IPS-20b (cell line): ENCODE data around the gene CRADD.

ENCODE experiments used
- H3K27ac ChIP-seq: one replicate; pipeline ENCODE4 v1.5.1; 2013; ENCODE audit warnings: low read length
- H3K27me3 ChIP-seq: 2 replicates; pipeline ENCODE4 v1.6.1; 2013; ENCODE audit warnings: mild to moderate bottlenecking, low read length, inconsistent platforms; ENCODE audit not compliant: insufficient read depth
- H3K36me3 ChIP-seq: 2 replicates; pipeline ENCODE4 v1.6.1; 2013; ENCODE audit warnings: low read depth, mild to moderate bottlenecking, inconsistent platforms, low read length, moderate library complexity; ENCODE audit not compliant: insufficient read depth
- H3K4me1 ChIP-seq: 2 replicates; pipeline ENCODE4 v1.6.1; 2013; ENCODE audit warnings: mild to moderate bottlenecking, control low read depth, inconsistent platforms, low read length, moderate library complexity; ENCODE audit not compliant: insufficient read depth
- H3K4me3 ChIP-seq: 2 replicates; pipeline ENCODE4 v1.5.1; 2013; ENCODE audit warnings: mild to moderate bottlenecking, low read length, inconsistent platforms
- H3K9ac ChIP-seq: 2 replicates; pipeline ENCODE4 v1.6.1; 2013; ENCODE audit warnings: low read depth, mild to moderate bottlenecking, inconsistent platforms, low read length, moderate library complexity
- H3K9me3 ChIP-seq: 2 replicates; pipeline ENCODE4 v1.6.1; 2013; ENCODE audit warnings: mild to moderate bottlenecking, low read depth, low read length, inconsistent platforms; ENCODE audit not compliant: insufficient read depth

Gene CRADD

DNA sequence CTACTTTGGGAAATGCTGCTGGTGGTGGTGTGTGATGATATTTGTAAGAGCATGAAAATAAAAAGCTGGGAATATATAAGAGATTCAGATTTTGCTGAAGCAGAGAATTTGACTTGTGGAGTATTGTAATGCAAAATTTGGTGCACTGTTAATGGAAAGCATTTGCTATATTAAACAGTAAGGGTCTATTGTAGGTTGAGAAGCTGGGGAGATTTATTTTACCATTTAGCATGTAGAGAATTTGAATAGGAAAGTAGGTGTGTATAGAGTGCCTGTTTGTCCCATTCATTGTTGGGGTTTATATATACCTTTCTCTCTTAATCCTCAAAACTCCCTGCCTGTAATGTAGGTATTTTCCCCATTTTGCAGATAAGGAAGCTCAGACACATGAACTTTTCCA is 48.4 kb downstream of the CRADD start:
- Histone ChIP-seq H3K9me3 (no peaks in the 10 kb centered on the region), H3K9ac (no peak overlapping the region), H3K27ac (no peak overlapping the region), H3K27me3 (no peaks in the 10 kb centered on the region), H3K36me3 (no peaks in the 10 kb centered on the region), H3K4me3 (no peak overlapping the region), H3K4me1 (peaks cover 4% of the 10 kb centered on the region; the same call in 1 of the 2 replicates)

DNA sequence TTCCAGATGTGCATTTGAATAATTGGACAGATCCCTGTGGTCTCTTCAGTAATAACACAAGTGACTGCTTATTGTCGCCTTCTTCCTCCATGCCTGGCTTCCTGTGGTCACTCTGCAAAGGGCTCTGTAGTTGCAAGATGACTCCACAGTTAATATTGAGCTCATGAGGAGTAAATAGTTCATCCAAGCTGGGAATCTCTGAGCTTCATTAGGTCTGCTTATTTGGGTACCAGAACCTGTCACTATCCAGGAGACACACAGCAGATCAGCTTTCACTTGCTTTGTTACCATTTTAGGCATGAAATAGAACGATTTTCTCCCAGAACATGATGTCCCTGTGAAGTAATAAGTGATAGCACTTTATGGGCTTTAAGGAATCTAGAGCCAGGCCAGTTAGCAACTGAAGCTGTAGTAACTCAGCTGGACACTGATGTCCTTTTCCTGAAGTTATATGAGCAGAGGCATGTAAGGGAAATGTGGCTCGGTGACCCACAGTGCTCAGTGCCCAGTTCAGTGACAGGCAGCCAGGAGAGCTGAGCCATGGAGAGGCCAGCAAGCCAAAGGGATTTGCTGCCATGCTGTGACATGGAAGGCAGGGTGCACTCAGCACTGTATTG is 50.1 kb downstream of the CRADD start:
- Histone ChIP-seq H3K27me3 (no peaks in the 10 kb centered on the region), H3K9ac (no peak overlapping the region), H3K4me1 (peaks cover 4% of the 10 kb centered on the region; the same call in 1 of the 2 replicates), H3K4me3 (no peak overlapping the region), H3K36me3 (no peaks in the 10 kb centered on the region), H3K27ac (no peak overlapping the region), H3K9me3 (no peaks in the 10 kb centered on the region)

DNA sequence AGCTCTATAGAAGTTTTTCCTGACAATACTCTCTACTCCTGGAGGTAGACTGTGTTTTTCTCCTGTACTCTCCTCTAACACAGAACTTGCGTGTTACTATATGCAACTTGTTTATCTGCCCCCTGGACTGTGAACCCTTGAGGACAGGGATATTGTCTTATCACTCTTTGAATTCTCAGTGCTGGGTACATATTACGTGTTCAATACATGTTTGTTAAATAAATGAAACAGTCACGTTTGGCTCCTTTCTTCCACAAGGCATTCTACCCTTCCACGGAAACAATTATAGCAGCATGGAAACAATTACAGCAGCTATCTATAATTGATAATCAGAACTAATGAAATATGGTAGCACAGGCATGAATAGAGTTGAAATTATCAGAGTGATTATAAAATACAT is 50.7 kb downstream of the CRADD start:
- no peak overlapping the region for H3K27ac ChIP-seq

DNA sequence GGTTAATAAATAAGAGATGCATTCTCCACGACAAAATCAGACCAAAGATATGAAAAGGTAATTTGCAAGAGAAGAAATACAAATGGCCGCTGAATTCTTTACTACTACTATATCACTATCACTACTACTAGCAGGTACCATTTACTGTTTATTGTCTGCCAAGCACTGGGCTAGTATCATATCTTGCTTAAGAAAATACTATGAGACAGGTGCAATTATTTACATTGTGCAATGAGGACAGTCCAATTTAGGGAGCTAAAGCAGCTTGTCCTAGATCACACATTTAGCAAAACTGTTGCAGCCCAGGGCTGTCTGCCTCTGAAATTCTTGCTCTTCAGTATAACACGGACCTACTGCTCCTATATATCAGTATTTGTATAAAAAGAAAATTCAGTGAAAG is 52.8 kb downstream of the CRADD start:
- H3K27me3 ChIP-seq: no peaks in the 10 kb centered on the region
- H3K36me3 ChIP-seq: no peaks in the 10 kb centered on the region
- no peak overlapping the region for H3K9ac ChIP-seq
- H3K4me1 ChIP-seq: peaks cover 4% of the 10 kb centered on the region; the same call in 1 of the 2 replicates
- no peak overlapping the region for H3K4me3 ChIP-seq
- no peak overlapping the region for H3K27ac ChIP-seq
- no peaks in the 10 kb centered on the region for H3K9me3 ChIP-seq

More for the DNA sequence above, 50.7 kb downstream of the CRADD start:
- Histone ChIP-seq H3K9ac (no peak overlapping the region), H3K9me3 (no peaks in the 10 kb centered on the region), H3K4me1 (peaks cover 4% of the 10 kb centered on the region; the same call in 1 of the 2 replicates), H3K4me3 (no peak overlapping the region), H3K36me3 (no peaks in the 10 kb centered on the region), H3K27me3 (no peaks in the 10 kb centered on the region)

DNA sequence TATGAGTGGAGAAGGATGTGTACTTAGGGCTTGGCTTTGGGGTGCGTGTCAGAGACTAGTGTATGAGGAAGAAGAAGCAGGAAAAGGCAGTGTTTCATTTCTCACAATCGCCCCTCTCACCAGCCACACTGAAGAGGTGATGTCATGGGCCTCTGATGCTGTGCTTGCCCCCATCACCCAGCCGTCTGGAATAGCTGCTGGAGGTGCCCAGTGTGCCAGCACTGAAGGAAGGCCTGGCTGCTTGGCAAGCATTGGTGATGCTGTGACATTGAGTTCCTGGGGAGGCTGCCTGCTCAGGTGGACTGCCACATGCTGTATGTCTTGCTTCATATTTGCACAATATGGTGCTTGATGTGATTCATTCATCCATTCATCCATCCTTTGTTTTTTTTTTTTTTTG is 56.2 kb downstream of the CRADD start:
- Histone ChIP-seq H3K9ac (no peak overlapping the region), H3K4me3 (no peak overlapping the region), H3K27ac (no peak overlapping the region), H3K9me3 (no peaks in the 10 kb centered on the region), H3K27me3 (no peaks in the 10 kb centered on the region), H3K4me1 (peaks cover 5% of the 10 kb centered on the region; the same call in 1 of the 2 replicates), H3K36me3 (no peaks in the 10 kb centered on the region)

DNA sequence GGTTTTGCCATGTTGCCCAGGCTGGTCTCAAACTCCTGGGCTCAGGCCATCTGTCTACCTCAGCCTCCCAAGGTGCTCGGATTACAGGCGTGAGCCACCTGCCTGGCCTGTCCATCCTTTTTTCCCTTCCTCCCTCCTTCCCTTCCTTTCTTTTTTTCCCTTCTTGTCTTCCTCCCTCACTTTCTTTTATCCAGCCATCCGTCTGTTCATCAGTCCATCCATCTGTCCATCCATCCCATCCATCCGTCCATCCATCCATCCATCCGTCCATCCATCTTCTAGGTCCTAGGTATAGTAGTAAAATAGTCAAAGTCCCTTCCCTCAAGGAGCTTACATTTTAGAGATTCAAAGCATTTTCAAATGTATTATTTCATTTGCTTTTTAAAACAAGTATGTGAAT is 56.8 kb downstream of the CRADD start:
- no peaks in the 10 kb centered on the region for H3K27me3 ChIP-seq
- H3K9ac ChIP-seq: no peak overlapping the region
- peaks cover 5% of the 10 kb centered on the region; the same call in 1 of the 2 replicates for H3K4me1 ChIP-seq
- H3K9me3 ChIP-seq: no peaks in the 10 kb centered on the region
- no peak overlapping the region for H3K4me3 ChIP-seq
- no peak overlapping the region for H3K27ac ChIP-seq
- H3K36me3 ChIP-seq: no peaks in the 10 kb centered on the region

DNA sequence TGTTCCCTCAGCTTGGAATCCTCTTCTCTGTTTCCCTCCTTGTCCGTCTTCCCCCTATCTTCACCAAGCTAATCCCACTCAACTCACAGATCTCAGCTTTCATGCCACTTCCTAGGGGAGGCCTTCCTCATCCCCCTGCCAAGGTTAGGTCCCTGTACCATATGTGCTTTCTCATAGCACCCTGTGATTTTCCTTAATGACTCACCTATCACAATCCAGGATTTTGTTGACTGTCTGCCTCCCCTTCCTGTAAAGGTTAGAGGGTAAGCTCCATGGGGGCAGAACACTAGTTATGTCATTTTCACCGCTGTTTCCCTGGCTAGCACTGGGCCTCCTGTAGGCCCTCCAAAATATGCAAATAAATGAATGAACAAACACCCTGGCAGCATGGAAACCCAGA is 57.6 kb downstream of the CRADD start:
- no peaks in the 10 kb centered on the region for H3K27me3 ChIP-seq
- H3K36me3 ChIP-seq: no peaks in the 10 kb centered on the region
- H3K4me3 ChIP-seq: no peak overlapping the region
- H3K27ac ChIP-seq: no peak overlapping the region
- peaks cover 7% of the 10 kb centered on the region; the same call in 1 of the 2 replicates for H3K4me1 ChIP-seq
- H3K9ac ChIP-seq: no peak overlapping the region
- no peaks in the 10 kb centered on the region for H3K9me3 ChIP-seq

DNA sequence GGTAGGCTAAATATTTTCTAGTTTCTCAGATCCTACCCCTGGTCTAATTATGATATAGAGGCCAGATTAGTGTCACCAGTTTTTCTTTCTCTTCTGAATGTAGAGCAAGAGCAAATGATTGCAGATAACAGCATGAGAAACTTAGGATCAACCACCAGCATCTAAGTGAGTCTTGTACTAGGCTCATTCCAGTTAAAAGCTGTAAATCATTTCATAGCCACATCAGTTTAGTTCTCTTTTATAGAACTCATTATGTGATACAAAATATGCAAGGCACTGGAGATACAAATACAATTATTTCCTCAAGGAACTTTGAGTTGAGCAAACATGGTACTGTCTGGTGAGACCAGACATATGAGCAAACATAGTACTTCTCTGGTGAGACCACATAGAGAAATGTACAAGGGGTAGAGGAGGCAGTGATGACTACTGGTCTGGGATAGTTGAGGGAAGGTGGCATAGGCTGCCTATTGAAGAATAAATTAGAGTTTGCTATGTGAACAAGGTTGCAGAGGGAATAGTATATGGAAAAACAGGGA is 59.5 kb downstream of the CRADD start:
- Histone ChIP-seq H3K36me3 (no peaks in the 10 kb centered on the region), H3K27ac (no peak overlapping the region), H3K4me1 (peaks cover 25% of the 10 kb centered on the region; the same call in 1 of the 2 replicates), H3K9me3 (no peaks in the 10 kb centered on the region), H3K27me3 (no peaks in the 10 kb centered on the region), H3K4me3 (no peak overlapping the region), H3K9ac (no peak overlapping the region)

DNA sequence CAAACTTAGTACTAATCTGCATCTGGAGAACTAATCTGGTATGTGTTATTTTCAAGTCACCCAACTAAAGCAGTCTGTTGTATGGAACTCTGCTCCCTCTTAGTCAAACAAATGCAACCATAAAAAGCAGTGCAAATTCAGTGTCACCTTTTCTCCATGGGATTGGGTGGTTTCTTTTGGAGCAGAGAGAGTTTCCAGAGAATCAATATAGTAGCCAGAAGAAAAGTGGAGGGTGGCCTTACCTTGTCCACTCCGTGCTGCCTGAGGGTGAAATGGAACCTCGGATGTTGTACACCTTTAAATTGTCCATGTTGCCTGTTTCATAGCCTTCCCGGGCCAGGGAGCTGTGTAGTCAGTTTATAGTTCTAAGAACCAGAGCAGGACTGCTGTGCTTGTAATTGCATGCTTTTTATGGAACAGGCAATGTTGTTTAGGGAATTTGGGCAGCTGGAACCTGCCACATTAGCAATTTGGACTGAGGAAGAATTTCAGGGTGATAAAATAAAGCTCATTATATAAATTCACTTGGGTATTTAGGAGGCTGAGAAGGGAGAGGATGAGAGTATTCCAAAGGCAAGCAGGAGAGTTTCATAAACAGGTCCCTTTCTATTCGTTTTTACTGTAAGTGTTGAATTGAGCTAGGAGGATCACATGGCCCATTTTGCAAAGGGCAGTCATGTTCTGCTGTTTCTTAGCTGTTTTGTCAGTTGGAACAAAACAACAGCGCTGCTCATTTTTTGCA is 60.5 kb downstream of the CRADD start:
- Histone ChIP-seq H3K4me1 (peaks cover 25% of the 10 kb centered on the region; the same call in 1 of the 2 replicates), H3K36me3 (no peaks in the 10 kb centered on the region), H3K27ac (no peak overlapping the region), H3K9ac (no peak overlapping the region), H3K4me3 (no peak overlapping the region), H3K27me3 (no peaks in the 10 kb centered on the region), H3K9me3 (no peaks in the 10 kb centered on the region)

DNA sequence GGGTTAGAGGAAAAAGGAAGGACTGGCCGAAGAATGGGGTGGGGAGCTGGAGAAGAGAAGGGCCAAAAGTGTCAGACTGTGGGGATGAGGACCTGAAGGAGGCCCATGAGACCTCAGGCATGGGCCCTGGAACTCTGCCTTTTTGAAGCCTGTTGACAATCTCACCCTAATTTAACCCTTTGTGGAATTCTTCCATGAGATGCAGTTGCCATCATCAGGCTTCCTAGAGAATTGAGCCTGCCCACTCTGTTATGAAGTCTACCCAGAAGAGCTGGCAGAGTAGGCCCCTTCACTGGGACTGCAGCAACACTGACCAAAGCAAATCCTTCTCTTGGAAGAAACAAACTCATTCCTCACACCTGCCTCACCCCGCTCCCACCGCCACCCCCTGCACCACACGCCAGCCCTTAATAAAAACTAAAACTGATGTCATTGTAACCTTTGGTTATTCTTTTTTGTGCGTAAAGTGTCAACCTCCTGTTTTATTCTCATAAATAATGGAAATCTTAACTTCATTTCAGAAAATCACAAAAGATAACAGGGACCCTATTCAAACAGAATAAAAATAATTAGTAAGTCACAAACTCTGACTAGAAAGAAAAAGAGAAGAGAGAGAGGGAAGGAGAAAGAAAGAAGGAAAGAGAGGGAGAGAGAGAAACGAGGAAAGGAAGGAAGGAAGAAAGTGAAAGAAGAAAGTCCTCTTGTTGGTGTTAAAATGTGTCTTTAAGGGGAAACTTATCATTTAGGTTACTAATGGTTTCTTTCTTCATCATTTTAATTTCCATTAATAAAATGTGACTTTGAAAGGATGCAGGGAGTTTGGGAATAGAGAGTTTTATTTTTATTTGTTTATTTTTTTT is 61.3 kb downstream of the CRADD start:
- H3K4me3 ChIP-seq: no peak overlapping the region
- H3K27me3 ChIP-seq: no peaks in the 10 kb centered on the region
- peaks cover 29% of the 10 kb centered on the region; the same call in 1 of the 2 replicates for H3K4me1 ChIP-seq
- no peaks in the 10 kb centered on the region for H3K9me3 ChIP-seq
- H3K27ac ChIP-seq: no peak overlapping the region
- H3K9ac ChIP-seq: no peak overlapping the region
- no peaks in the 10 kb centered on the region for H3K36me3 ChIP-seq

DNA sequence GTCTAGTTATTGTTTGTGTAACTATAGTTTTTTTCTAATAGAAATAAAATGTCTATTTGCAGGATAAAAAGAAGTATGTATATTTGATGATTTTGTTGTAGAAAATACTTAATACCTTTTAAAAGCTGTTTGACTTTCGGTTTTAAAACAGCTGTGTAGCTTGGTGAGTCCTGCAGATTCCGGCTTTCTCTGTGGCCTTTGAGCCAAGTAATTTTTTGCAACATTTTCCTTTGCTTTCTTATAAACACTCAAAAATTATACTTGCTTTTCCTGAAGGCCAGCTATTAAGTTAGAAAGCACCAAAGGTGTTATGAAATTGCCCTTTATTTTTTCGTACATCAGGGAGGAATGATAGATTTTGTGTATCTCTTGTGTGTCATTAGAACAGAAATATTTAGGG is 63.6 kb downstream of the CRADD start:
- H3K9ac ChIP-seq: peak overlapping the region; percentile 82; the same call in 1 of the 2 replicates
- peaks cover 37% of the 10 kb centered on the region; the same call in 1 of the 2 replicates for H3K4me1 ChIP-seq
- no peaks in the 10 kb centered on the region for H3K27me3 ChIP-seq
- H3K36me3 ChIP-seq: no peaks in the 10 kb centered on the region
- no peaks in the 10 kb centered on the region for H3K9me3 ChIP-seq
- peak overlapping the region; percentile 85; the same call in 1 of the 2 replicates for H3K4me3 ChIP-seq
- H3K27ac ChIP-seq: peak overlapping the region; percentile 86
